Measurements from ENCODE around the gene PDXP.

DNA sequence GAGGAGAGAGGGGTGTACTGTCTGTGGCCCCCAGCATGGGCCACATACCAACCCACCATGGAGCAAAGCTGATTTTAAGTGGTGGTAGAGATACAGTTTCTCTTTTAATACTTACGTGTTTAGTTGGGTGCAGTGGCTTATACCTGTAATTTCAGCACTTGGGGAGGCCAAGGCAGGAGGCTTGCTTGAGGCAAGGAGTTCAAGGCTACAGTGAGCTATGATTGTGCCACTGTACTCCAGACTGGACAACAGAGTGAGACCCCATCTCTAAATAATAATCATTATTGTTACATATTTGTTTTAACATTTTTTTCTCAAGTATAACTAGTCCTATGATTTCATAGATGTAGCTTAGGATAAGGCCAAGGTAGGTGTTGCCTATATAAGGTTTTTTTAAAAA, 41.1 kb upstream of the PDXP start:
- TF ChIP-seq TCF12 (IDR thresholded peaks at IDR 0.05; ENCODE audit: low read depth) (no peak), EGR1 (IDR thresholded peaks at IDR 0.05) (no peak), EP300 (IDR thresholded peaks at IDR 0.05; ENCODE audit: borderline replicate concordance) (no peak), YY1 (IDR thresholded peaks at IDR 0.05; ENCODE audit: low read depth) (no peak)
- TF ChIP-seq, protein P1, sequence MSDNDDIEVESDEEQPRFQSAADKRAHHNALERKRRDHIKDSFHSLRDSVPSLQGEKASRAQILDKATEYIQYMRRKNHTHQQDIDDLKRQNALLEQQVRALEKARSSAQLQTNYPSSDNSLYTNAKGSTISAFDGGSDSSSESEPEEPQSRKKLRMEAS (IDR thresholded peaks at IDR 0.05): no peak
